Breast epithelium (tissue), 4 donors: ENCODE measurements around the gene TRMT61A. TPM values are rescaled to one million over a fixed set of nuclear protein-coding genes. Genes with fewer than 3 reads are reported as not detected.

Experiments
- DNase-seq, 2 donors: peaks; one replicate each; pipeline ENCODE4 v3.0.0-alpha.2; 2019; ENCODE audit warnings: low spot score in 2 of 2
- H3K27ac ChIP-seq, 2 donors: fragments of 200-600 bp; sonication (generic) in 1 of 2; one replicate each; pipeline ENCODE4 v1.5.1; 2016 to 2019; ENCODE audit warnings: mild to moderate bottlenecking in 1 of 2
- H3K27me3 ChIP-seq, 2 donors: fragments of 200-600 bp; sonication (generic) in 1 of 2; one replicate each; pipeline versions ENCODE4 v1.5.1 to v1.6.0; 2017 to 2019; ENCODE audit warnings: control low read depth in 1 of 2, mild to moderate bottlenecking in 1 of 2
- H3K36me3 ChIP-seq: fragments of 200-600 bp; one replicate; pipeline ENCODE4 v1.5.1; 2019
- H3K4me1 ChIP-seq, 2 donors: fragments of 200-600 bp; sonication (generic); one replicate each; pipeline ENCODE4 v1.5.1; 2016 to 2019; ENCODE audit warnings: control low read depth in 1 of 2
- H3K4me3 ChIP-seq, 3 donors: fragments of 200-600 bp; sonication (generic); 1 replicate in 2 of 3; 2 replicates in 1 of 3; pipeline ENCODE4 v1.5.1; 2016 to 2019; ENCODE audit warnings: mild to moderate bottlenecking in 3 of 3, moderate library complexity in 2 of 3
- H3K9me3 ChIP-seq, 2 donors: fragments of 200-600 bp; sonication (generic) in 1 of 2; one replicate each; pipeline ENCODE4 v1.5.1; 2016 to 2019; ENCODE audit warnings: control low read depth in 1 of 2
- POLR2A ChIP-seq: fragments of 450-650 bp; IDR thresholded peaks from one replicate; pipeline ENCODE4 v1.6.1; 2016; ENCODE audit warnings: antibody characterized with exemption, mild to moderate bottlenecking, moderate library complexity
- POLR2AphosphoS5 ChIP-seq, 3 donors: sonication (generic); formaldehyde crosslinking; IDR thresholded peaks; one replicate each; pipeline ENCODE4 v1.6.1; 2017; ENCODE audit warnings: antibody characterized with exemption in 3 of 3
- intact Hi-C: fragments of 100-400 bp; cut with DNase I; formaldehyde crosslinking; loops from one replicate; pipeline ENCODE4 v1.15.1; 2023; ENCODE audit warnings: low total_unique reads
- total RNA-seq, 3 donors: library from RNA; depleted of rRNA; stranded (reverse); fragments of >200 nt; gene quantifications; one replicate each; pipeline ENCODE4 v1.1.0, GENCODE V29; 2016
- TF ChIP-seq, protein P1 (sequence below), 3 donors: fragments of 450-650 bp; IDR thresholded peaks; one replicate each; pipeline ENCODE4 v1.5.1; 2016 to 2017; ENCODE audit warnings: antibody characterized with exemption in 3 of 3, mild to moderate bottlenecking in 3 of 3, moderate library complexity in 3 of 3

The TRMT61A gene
- total RNA-seq, 3 donors from 2014 or later: 10.7 to 17.7 (median 11.3) TPM

DNA sequence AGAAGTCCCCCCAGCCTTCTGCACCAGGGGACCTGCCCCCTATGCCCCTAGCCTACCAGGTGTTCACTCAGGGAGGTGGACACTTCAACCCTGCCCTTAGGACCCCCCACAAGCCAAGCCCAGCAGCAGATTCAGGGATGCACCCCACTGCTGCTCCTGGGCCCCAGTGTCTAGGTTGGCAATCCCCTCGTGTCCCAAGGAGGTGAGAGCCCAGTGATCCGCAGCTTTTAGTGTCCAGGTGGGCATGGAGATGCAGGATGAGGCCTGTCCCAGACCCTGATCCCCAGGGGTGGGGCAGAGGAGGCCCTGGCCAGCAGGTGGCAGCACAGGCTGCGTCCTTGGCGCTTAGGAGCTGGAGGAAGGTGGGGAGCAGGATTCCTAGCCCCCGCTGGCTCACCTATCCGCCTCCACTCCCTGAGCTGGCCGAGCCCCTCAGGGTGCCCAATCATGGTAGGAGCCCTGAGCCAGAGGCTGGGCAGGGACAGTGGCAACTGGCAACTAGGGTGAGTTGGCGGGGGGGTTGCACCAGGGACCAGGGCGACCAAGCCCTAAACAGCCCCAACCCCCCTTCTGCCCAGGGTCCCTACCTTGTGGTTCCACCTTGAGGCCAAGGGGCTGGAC lies 10.5 kb upstream of the TRMT61A start:
- no peaks in the 10 kb centered on the region for H3K36me3 ChIP-seq
- peak overlapping the region in 1 of 2 donors; percentile 53 for H3K27ac ChIP-seq
- no peak for DNase-seq
- no peak overlapping the region for H3K4me3 ChIP-seq
- peaks cover under 1 to 9% of the 10 kb centered on the region in 2 donors for H3K4me1 ChIP-seq
- no peaks in the 10 kb centered on the region for H3K27me3 ChIP-seq
- H3K9me3 ChIP-seq: no peaks in the 10 kb centered on the region
- TF ChIP-seq, protein P1, sequence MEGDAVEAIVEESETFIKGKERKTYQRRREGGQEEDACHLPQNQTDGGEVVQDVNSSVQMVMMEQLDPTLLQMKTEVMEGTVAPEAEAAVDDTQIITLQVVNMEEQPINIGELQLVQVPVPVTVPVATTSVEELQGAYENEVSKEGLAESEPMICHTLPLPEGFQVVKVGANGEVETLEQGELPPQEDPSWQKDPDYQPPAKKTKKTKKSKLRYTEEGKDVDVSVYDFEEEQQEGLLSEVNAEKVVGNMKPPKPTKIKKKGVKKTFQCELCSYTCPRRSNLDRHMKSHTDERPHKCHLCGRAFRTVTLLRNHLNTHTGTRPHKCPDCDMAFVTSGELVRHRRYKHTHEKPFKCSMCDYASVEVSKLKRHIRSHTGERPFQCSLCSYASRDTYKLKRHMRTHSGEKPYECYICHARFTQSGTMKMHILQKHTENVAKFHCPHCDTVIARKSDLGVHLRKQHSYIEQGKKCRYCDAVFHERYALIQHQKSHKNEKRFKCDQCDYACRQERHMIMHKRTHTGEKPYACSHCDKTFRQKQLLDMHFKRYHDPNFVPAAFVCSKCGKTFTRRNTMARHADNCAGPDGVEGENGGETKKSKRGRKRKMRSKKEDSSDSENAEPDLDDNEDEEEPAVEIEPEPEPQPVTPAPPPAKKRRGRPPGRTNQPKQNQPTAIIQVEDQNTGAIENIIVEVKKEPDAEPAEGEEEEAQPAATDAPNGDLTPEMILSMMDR (IDR thresholded peaks at IDR 0.05): peak; percentile 48 to 89 (median 77)
- TF ChIP-seq POLR2A (no peak), POLR2AphosphoS5 (IDR thresholded peaks at IDR 0.05) (peak in 1 of 3 donors; percentile 21)
- intact Hi-C loops: no loop called here

DNA sequence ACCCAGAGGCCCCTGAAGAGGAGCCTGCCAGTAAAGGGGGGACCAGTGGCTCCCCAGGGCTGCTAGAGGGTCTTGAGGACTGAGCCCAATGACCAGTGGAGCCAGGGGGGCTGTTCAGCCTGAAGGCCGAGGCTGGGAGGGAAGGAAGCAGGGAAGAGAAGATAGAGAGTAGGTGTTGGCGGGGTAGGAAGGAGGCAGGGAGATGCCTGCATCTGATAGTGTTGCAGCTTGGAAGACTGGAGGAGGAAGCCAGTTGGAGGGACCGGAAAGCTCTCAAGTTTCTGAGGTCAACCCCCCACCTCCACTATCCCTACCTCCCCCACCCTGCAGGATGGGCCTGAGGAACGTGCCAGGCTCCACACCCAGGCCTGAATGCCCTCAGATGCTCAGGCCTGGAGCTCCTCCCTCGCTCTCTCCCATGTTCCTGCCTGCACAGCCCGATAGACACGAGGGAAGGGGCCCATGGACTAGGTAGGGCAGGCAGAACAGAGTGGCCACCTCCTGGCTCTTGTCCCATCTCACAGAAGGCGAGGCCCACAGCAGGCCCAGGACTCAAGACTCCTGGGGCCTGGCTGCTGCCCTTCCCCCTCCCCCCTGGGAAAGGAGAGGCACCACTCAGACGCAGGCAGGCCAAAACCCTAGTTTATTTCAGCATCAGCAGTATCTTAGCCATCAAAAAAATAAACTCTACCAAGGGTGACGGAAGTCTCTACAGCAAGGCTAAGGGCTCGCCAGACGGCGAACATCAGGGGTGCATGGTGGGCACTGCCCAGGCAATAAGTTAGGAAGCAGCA lies 9.8 kb upstream of the TRMT61A start:
- no peak for TF ChIP-seq POLR2AphosphoS5 (IDR thresholded peaks at IDR 0.05)
- TF ChIP-seq, protein P1 (IDR thresholded peaks at IDR 0.05): no peak
- TF ChIP-seq POLR2A: no peak
- Histone ChIP-seq H3K27ac (peak overlapping the region in 1 of 2 donors; percentile 23), H3K27me3 (no peaks in the 10 kb centered on the region), H3K36me3 (no peaks in the 10 kb centered on the region), H3K4me1 (peaks cover 0 to 5% of the 10 kb centered on the region in 2 donors), H3K4me3 (no peak overlapping the region), H3K9me3 (no peaks in the 10 kb centered on the region)
- intact Hi-C loops: no loop called here
- DNase-seq: no peak

DNA sequence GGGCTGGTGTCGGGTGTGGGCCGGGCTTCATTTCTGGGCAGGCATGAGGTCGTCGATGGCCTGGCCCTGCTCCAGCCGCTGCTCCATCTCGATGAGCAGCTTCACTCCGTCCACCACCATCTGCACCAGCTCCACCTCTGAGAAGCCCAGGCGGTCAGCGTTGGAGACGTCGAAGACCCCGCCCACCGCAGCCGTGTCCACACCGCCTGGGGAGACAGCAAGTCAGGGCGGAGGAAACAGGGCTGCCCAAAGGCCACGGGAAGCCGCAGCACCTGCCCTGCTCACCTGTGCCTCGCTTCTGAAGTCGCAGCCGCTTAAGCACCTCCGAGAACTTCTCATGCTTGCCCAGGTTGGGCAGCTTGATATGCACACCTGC lies 9.2 kb upstream of the TRMT61A start:
- Histone ChIP-seq H3K27me3 (no peaks in the 10 kb centered on the region), H3K9me3 (no peaks in the 10 kb centered on the region), H3K4me3 (no peak overlapping the region), H3K27ac (peak overlapping the region in 1 of 2 donors; percentile 23), H3K36me3 (no peaks in the 10 kb centered on the region), H3K4me1 (peaks cover 0 to 5% of the 10 kb centered on the region in 2 donors)
- intact Hi-C loops: no loop called here
- TF ChIP-seq POLR2AphosphoS5 (IDR thresholded peaks at IDR 0.05): no peak
- no peak for TF ChIP-seq POLR2A
- TF ChIP-seq, protein P1 (IDR thresholded peaks at IDR 0.05): no peak
- DNase-seq: no peak

DNA sequence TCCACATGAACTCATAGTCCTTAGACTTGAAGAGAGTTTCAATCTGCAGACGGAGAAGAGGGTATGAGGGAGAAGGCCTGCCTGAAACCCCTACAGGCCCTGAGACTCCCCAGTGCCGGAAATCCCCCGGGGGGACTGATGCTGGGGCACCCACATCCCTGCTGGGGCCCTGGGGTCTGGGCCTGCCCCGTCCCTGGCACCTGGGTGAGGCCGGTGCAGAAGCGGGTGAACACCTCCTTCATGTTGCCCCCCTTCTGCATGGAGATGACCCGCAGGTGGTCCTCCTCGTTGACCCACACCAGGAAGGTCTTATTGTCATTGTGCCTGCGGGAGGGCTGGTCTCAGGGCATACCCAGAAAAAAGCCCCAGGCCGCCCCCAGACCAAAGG lies 8.7 kb upstream of the TRMT61A start:
- peak overlapping the region; percentile 73 to 83 for H3K27ac ChIP-seq
- no peaks in the 10 kb centered on the region for H3K9me3 ChIP-seq
- peaks cover 0 to 5% of the 10 kb centered on the region in 2 donors for H3K4me1 ChIP-seq
- TF ChIP-seq, protein P1 (IDR thresholded peaks at IDR 0.05): no peak
- TF ChIP-seq POLR2AphosphoS5 (IDR thresholded peaks at IDR 0.05) (no peak), POLR2A (no peak)
- peak overlapping the region in 2 of 3 donors; percentile 61 to 81 for H3K4me3 ChIP-seq
- H3K36me3 ChIP-seq: no peaks in the 10 kb centered on the region
- no peaks in the 10 kb centered on the region for H3K27me3 ChIP-seq
- intact Hi-C loops: no loop called here
- no peak for DNase-seq
